Keratinocyte (primary cell): ENCODE data around the gene STOX2.

Experiments used
- EZH2 ChIP-seq: IDR thresholded peaks from one replicate; pipeline ENCODE4 v1.6.1; 2012; ENCODE audit warnings: inconsistent platforms, mild to moderate bottlenecking, low read length, moderate library complexity
- TF ChIP-seq, protein P1 (sequence below), 3 experiments: IDR thresholded peaks in 1 of 3; conservative IDR thresholded peaks in 1 of 3; optimal IDR thresholded peaks in 1 of 3; 2 replicates in 2 of 3; 3 replicates in 1 of 3; pipeline versions ENCODE3 to v1.5.1; 2011; ENCODE audit warnings: low read length in 3 of 3, mild to moderate bottlenecking in 3 of 3, moderate library complexity in 2 of 3, control low read depth in 1 of 3, inconsistent platforms in 1 of 3; ENCODE audit not compliant: insufficient read depth in 2 of 3; ENCODE audit errors: extremely low read depth in 1 of 3

DNA sequence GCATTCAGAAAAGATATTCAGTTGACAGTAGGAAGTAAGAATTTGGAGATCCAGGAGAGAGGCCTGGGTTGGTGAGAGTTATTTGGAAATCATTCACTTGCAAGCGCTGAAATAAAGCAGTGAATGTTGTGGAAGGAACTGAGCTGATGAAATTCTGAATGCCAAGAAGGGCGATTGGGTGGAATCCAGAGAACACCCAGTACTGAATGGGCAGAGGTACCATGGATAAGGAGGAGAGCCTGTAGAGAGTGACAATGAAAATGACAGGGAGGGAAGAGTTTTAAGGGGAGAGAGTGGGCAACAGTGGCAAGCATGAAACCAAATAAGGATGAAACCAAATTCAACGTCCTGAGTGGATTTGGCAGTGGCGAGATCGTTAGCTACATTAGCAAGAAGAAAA, 6.7 kb upstream of the STOX2 start:
- TF ChIP-seq, protein P1, sequence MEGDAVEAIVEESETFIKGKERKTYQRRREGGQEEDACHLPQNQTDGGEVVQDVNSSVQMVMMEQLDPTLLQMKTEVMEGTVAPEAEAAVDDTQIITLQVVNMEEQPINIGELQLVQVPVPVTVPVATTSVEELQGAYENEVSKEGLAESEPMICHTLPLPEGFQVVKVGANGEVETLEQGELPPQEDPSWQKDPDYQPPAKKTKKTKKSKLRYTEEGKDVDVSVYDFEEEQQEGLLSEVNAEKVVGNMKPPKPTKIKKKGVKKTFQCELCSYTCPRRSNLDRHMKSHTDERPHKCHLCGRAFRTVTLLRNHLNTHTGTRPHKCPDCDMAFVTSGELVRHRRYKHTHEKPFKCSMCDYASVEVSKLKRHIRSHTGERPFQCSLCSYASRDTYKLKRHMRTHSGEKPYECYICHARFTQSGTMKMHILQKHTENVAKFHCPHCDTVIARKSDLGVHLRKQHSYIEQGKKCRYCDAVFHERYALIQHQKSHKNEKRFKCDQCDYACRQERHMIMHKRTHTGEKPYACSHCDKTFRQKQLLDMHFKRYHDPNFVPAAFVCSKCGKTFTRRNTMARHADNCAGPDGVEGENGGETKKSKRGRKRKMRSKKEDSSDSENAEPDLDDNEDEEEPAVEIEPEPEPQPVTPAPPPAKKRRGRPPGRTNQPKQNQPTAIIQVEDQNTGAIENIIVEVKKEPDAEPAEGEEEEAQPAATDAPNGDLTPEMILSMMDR (optimal IDR thresholded peaks at IDR 0.05 in 1 of 3, IDR thresholded peaks at IDR 0.05 in 1 of 3, conservative IDR thresholded peaks at IDR 0.05 in 1 of 3; ENCODE audit: extremely low read depth in 1 of 3, insufficient read depth in 2 of 3, low read length in 3 of 3) = no peak
- no peak for TF ChIP-seq EZH2
